Endothelial cell of umbilical vein (primary cell): ENCODE data around the gene C11orf21. TPM values are rescaled to one million over a fixed set of nuclear protein-coding genes. Genes with fewer than 3 reads are reported as not detected.

Experiments
- BruUV-seq: library from RNA; stranded (reverse); fragments of 400-500 nt; replicated peaks from 2 replicates; lab custom pipeline; 2021; lab: Mats Ljungman, UMichigan
- CTCF ChIA-PET: fragments of 300-600, 350-600 bp; sonication (Branson Sonifier 250); formaldehyde crosslinking; loops from one replicate; lab custom pipeline; 2021; ENCODE audit warnings: antibody characterized with exemption, inconsistent platforms; lab: Charles Lee
- POLR2A ChIA-PET: fragments of 300-600, 350-600 bp; sonication (Branson Sonifier 250); formaldehyde crosslinking; loops from one replicate; lab custom pipeline; 2021; ENCODE audit warnings: antibody characterized with exemption, inconsistent platforms; lab: Charles Lee
- DNase-seq: peaks from one replicate; pipeline ENCODE4 v3.0.0-alpha.2; 2011; ENCODE audit warnings: low read depth, low spot score
- FAIRE-seq: peaks from 2 replicates; lab custom pipeline; 2011; peaks lifted over from hg19 to GRCh38; lab: Jason Lieb, UNC
- H2AFZ ChIP-seq: 2 replicates; pipeline ENCODE4 v1.6.0; 2012; ENCODE audit warnings: low read depth, low read length, control low read depth, inconsistent platforms
- H3K27ac ChIP-seq: 2 replicates; pipeline ENCODE4 v1.5.1; 2011; ENCODE audit warnings: low read depth, mild to moderate bottlenecking, control low read depth, low read length, moderate library complexity; ENCODE audit not compliant: insufficient read depth
- H3K27me3 ChIP-seq, 2 experiments: 2 replicates each; pipeline versions ENCODE4 v1.6.0 to v1.6.1; 2011; ENCODE audit warnings: low read length in 2 of 2, mixed read lengths in 1 of 2; ENCODE audit not compliant: control insufficient read depth in 2 of 2, insufficient read depth in 2 of 2
- H3K36me3 ChIP-seq, 2 experiments: 2 replicates in 1 of 2; 3 replicates in 1 of 2; pipeline ENCODE4 v1.5.1; 2011; ENCODE audit warnings: low read length in 2 of 2, mild to moderate bottlenecking in 1 of 2, moderate library complexity in 1 of 2; ENCODE audit not compliant: control insufficient read depth in 2 of 2, insufficient read depth in 2 of 2; ENCODE audit errors: extremely low read depth in 1 of 2
- H3K4me1 ChIP-seq: 3 replicates; pipeline ENCODE4 v1.5.1; 2011; ENCODE audit warnings: mild to moderate bottlenecking, low read length; ENCODE audit not compliant: control insufficient read depth, insufficient read depth; ENCODE audit errors: extremely low read depth
- H3K4me2 ChIP-seq: 2 replicates; pipeline ENCODE4 v1.6.1; 2011; ENCODE audit warnings: low read length, control low read depth, mixed read lengths; ENCODE audit not compliant: insufficient read depth
- H3K4me3 ChIP-seq, 3 experiments: fragments of 200-600 bp in 1 of 3; sonication (generic), shearing (Covaris generic) in 1 of 3; replicated peaks in 1 of 3; 2 replicates each; pipeline ENCODE4 v1.5.1; 2011 to 2016; ENCODE audit warnings: control low read depth in 3 of 3, low read length in 3 of 3, mild to moderate bottlenecking in 2 of 3, inconsistent platforms in 1 of 3, low read depth in 1 of 3, moderate library complexity in 1 of 3; ENCODE audit not compliant: insufficient read depth in 1 of 3
- H3K79me2 ChIP-seq: 2 replicates; pipeline ENCODE4 v1.6.0; 2012; ENCODE audit warnings: low read length, inconsistent platforms; ENCODE audit not compliant: control insufficient read depth, insufficient read depth
- H3K9ac ChIP-seq: replicated peaks from 2 replicates; pipeline ENCODE3; 2011; ENCODE audit warnings: low read length, control low read depth; ENCODE audit not compliant: insufficient read depth; ENCODE audit errors: extremely low read depth
- H3K9me1 ChIP-seq: replicated peaks from 3 replicates; pipeline ENCODE4 v1.6.0; 2011; ENCODE audit warnings: mild to moderate bottlenecking, low read length; ENCODE audit not compliant: control insufficient read depth, insufficient read depth; ENCODE audit errors: extremely low read depth
- H3K9me3 ChIP-seq: replicated peaks from 2 replicates; pipeline ENCODE4 v1.5.1; 2012; ENCODE audit warnings: low read length, inconsistent platforms; ENCODE audit not compliant: control insufficient read depth, insufficient read depth
- H4K20me1 ChIP-seq: replicated peaks from 2 replicates; pipeline ENCODE3; 2011; ENCODE audit warnings: mild to moderate bottlenecking, low read length; ENCODE audit not compliant: control insufficient read depth, insufficient read depth; ENCODE audit errors: extremely low read depth
- EZH2 ChIP-seq: IDR thresholded peaks from 2 replicates; pipeline ENCODE4 v1.6.1; 2012; ENCODE audit warnings: borderline replicate concordance, low read depth, mild to moderate bottlenecking, moderate library complexity, low read length, inconsistent platforms; ENCODE audit not compliant: severe bottlenecking
- FOS ChIP-seq: IDR thresholded peaks from 2 replicates; pipeline ENCODE4 v1.6.1; 2011; ENCODE audit warnings: mild to moderate bottlenecking, low read length, moderate library complexity, borderline replicate concordance; ENCODE audit not compliant: insufficient read depth
- GATA2 ChIP-seq: IDR thresholded peaks from 2 replicates; pipeline ENCODE4 v1.7.0; 2011; ENCODE audit warnings: low read depth, mild to moderate bottlenecking, moderate library complexity, mixed read lengths, low read length; ENCODE audit not compliant: insufficient read length, insufficient read depth
- JUN ChIP-seq: IDR thresholded peaks from 2 replicates; pipeline ENCODE4 v1.6.1; 2011; ENCODE audit warnings: borderline replicate concordance, low read depth; ENCODE audit not compliant: insufficient read length, insufficient read depth
- MYC ChIP-seq: IDR thresholded peaks from one replicate; pipeline ENCODE4 v1.6.1; 2011; ENCODE audit warnings: mild to moderate bottlenecking, low read depth, low read length
- POLR2A ChIP-seq: IDR thresholded peaks from 2 replicates; pipeline ENCODE4 v1.6.1; 2012; ENCODE audit warnings: low read depth, mild to moderate bottlenecking, control low read depth, low read length
- POLR2AphosphoS5 ChIP-seq: IDR thresholded peaks from 2 replicates; pipeline ENCODE4 v1.6.1; 2012; ENCODE audit warnings: low read depth, mild to moderate bottlenecking, control low read depth, low read length, moderate library complexity; ENCODE audit not compliant: insufficient read depth
- dilution Hi-C: fragments of 300-500 bp; cut with MboI; formaldehyde crosslinking; loops from one replicate; pipeline ENCODE4 v1.15.0; 2019; ENCODE audit warnings: low sequenced_read_pairs; ENCODE audit not compliant: extremely low pct_ligation_motif_present
- intact Hi-C: fragments of 100-400 bp; cut with micrococcal nuclease; formaldehyde crosslinking; loops from one replicate; pipeline ENCODE4 v1.10.0; 2022
- polyA plus RNA-seq, 4 experiments: library from polyadenylated mRNA; depleted of rRNA in 3 of 4; stranded (reverse) in 3 of 4; unstranded in 1 of 4; fragments of >200 nt; gene quantifications; 2 replicates each; pipeline versions ENCODE4 v1.2.1 to v1.2.3, GENCODE V29; 2011 to 2012; ENCODE audit warnings: missing spikeins in 1 of 4
- total RNA-seq: library from RNA; stranded (reverse); gene quantifications from 2 replicates; pipeline ENCODE4 v1.2.3, GENCODE V29; 2021
- TF ChIP-seq, protein P1 (sequence below), 2 donors: IDR thresholded peaks; 1 replicate in 1 of 2; 2 replicates in 1 of 2; pipeline ENCODE4 v1.5.1; 2011; ENCODE audit warnings: low read length in 2 of 2, mild to moderate bottlenecking in 2 of 2, moderate library complexity in 2 of 2, control low read depth in 1 of 2, inconsistent platforms in 1 of 2, low read depth in 1 of 2; ENCODE audit not compliant: insufficient read depth in 1 of 2; ENCODE audit errors: extremely low read depth in 1 of 2
- TF ChIP-seq, protein P2 (sequence below): IDR thresholded peaks from 2 replicates; pipeline ENCODE4 v1.6.1; 2011; ENCODE audit not compliant: insufficient read depth, insufficient read length

The C11orf21 gene
- total and polyA plus RNA-seq, 2 donors (not counting 3 experiments of a cell fraction or from before 2014, with no cell fraction given) = not detected

DNA sequence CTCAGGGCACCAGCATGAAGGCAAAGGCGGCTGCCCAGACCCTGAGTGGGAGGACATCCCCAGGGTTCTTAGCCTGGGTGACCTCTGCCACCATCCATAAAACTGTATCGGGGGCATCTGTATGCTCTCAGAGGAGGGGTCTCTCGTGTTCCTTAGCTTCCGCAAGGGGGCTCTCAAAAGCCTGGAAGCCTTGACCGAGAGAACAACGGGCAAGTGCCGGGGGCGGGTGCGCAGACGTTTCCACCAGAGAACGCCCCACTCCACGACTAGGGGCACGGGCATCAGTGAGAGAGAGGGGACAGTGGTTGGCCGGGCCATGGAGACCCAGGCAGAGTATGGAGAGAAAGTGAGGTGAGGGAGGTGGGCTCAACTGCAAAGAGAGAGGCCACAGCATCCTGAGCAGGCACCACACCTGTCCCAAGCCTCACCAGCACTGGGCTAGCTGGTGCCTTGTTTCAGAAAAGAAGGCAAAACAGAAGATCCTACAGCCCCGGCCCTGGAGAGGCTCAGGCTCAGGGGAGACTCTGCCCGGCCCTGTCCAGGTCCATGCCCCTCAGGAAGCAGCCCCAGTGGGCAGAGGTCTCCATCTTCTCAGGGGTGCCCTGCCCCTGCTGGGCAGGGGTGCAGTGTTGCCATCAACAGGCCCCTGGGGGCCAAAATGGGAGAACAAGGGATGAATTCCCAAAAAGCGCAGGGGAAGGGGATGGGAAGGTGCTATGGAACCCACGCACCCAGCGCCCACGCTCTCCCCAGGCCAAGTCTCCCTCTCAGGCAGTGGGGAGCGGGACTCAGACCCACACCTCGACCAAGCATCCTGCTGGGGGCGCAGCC is 6.0 kb upstream of the C11orf21 start:
- Histone ChIP-seq H3K27me3 (no peaks in the 10 kb centered on the region), H3K4me2 (no peak overlapping the region), H3K79me2 (no peaks in the 10 kb centered on the region), H3K4me1 (peaks cover 7% of the 10 kb centered on the region), H3K9me1 (no peaks in the 10 kb centered on the region), H3K9ac (no peak overlapping the region), H3K27ac (no peak overlapping the region), H3K9me3 (no peaks in the 10 kb centered on the region), H3K4me3 (no peak overlapping the region), H4K20me1 (no peaks in the 10 kb centered on the region), H2AFZ (no peak overlapping the region), H3K36me3 (no peaks in the 10 kb centered on the region)
- DNase-seq = no peak
- TF ChIP-seq POLR2A = no peak
- no peak for TF ChIP-seq POLR2AphosphoS5
- TF ChIP-seq, protein P1, sequence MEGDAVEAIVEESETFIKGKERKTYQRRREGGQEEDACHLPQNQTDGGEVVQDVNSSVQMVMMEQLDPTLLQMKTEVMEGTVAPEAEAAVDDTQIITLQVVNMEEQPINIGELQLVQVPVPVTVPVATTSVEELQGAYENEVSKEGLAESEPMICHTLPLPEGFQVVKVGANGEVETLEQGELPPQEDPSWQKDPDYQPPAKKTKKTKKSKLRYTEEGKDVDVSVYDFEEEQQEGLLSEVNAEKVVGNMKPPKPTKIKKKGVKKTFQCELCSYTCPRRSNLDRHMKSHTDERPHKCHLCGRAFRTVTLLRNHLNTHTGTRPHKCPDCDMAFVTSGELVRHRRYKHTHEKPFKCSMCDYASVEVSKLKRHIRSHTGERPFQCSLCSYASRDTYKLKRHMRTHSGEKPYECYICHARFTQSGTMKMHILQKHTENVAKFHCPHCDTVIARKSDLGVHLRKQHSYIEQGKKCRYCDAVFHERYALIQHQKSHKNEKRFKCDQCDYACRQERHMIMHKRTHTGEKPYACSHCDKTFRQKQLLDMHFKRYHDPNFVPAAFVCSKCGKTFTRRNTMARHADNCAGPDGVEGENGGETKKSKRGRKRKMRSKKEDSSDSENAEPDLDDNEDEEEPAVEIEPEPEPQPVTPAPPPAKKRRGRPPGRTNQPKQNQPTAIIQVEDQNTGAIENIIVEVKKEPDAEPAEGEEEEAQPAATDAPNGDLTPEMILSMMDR (IDR thresholded peaks at IDR 0.05; ENCODE audit: extremely low read depth in 1 of 2, insufficient read depth in 1 of 2, low read depth in 1 of 2, low read length in 2 of 2) = no peak
- no peak for TF ChIP-seq MYC
- no peak for TF ChIP-seq EZH2
- TF ChIP-seq GATA2 = no peak
- no peak for TF ChIP-seq FOS
- TF ChIP-seq, protein P2, sequence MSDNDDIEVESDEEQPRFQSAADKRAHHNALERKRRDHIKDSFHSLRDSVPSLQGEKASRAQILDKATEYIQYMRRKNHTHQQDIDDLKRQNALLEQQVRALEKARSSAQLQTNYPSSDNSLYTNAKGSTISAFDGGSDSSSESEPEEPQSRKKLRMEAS = no peak
- TF ChIP-seq JUN = no peak
- ChIA-PET CTCF (interaction anchor here (3.5 to 7.0 kb wide), 4 partner anchors 60 to 114 kb away, joined by 11 to 829 read pairs (median 45); partner anchors contain the start of gene TSSC4), POLR2A (no interaction called here)
- FAIRE-seq = no peak
- BruUV-seq = no TSS peak
- dilution Hi-C loops (no loop called here), intact Hi-C loops (loop anchor here (10.0 kb wide), 1 partner anchor 577 kb away; the partner anchor contains the start of gene CDKN1C)
